Erythroblast (primary cell): ENCODE data around the gene HENMT1.
"Not testable (repeated sequence)": the region's sequence is repeated elsewhere in the genome, so short reads cannot be mapped to it uniquely, and the experiment has no call there.

Experiments
- DNase-seq, 2 experiments: peaks; one replicate each; lab custom pipeline; 2025; lab: John Stamatoyannopoulos, UW
- GATA1 ChIP-seq: IDR thresholded peaks from 2 replicates; pipeline ENCODE4 v1.6.1; 2011; ENCODE audit warnings: low read depth, mild to moderate bottlenecking, control low read depth, low read length, moderate library complexity
- POLR2A ChIP-seq: IDR thresholded peaks from 2 replicates; pipeline ENCODE4 v1.6.1; 2011; ENCODE audit warnings: mild to moderate bottlenecking, low read length

The HENMT1 gene

DNA sequence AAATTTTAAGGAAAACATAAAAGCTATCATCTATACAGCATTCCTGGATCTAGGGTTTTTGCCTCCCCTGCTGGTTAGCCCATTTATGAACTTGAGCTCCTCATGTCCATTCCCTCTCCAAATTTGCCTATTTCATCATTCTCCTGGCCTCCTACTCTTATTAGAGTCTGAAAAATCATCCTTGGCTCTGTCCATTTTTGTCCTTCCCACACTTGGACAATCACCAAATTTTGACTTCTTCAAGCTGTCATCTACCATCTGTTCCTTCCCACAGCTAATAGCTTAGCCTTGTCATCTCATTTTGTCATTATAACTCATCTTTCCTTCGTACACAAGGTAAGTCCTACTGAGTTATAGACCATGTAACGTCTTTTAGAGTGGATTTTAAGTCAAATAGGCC is 2.2 kb upstream of the HENMT1 start:
- TF ChIP-seq POLR2A (no peak), GATA1 (no peak)
- no peak for DNase-seq

DNA sequence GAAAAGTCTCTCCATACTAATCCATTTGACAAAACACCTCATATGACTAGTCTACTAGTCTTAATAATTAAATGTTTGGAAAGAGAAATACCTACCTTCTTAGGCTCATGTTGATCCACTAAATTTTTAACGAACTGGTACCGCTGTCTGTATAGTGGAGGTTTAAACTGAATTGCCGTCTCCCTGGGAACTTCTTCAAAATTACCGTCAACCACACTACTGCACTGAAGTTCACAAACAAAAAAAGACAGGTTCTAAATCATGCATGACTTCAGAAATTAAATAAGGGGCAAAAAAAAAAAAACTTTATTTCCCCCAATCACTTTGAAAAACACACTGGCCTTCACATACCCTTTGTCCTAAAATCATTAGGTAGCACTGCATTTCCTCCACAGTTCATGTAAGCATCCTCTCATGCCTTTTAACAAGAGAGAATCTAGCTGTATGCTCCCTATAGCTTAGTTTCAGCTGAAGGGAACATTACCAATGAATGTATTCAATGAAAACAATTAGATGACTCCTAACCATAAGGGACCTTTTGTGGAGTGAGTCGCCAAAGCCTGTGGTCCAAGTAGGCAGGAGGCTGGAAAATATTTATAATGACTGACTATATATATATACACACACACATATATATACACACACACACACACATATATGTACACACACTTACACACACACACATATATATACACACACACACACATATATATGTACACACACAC is 3.4 kb downstream of the HENMT1 start:
- no peak for DNase-seq
- TF ChIP-seq POLR2A (no peak), GATA1 (no peak)

DNA sequence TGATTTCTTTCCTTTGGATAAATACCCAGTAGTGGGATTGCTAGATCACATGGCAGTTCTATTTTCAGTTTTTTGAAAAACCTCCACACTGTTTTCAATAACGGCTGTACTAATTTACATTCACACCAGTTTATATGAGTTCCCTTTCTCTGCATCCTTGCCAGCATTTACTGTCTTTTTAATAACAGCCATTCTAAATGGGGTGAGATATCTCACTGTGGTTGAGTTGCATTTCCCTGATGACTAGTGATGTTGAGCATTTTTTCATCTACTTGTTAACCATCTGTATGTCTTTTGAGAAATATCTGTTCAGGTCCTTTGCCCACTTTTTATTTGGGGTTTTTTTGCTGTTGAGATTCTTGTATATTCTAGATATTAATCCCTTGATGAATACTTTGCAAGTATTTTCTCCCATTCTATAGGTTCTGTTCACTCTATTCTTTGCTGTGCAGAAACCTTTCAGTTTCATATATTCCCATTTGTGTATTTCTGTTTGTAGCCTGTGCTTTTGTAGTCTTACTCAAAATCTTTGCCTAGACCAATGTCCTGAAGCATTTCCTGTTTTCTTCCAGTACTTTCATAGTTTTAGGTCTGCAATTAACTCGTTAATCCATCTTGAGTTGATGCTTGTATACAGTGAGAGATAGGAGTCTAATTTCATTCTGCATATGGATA is 7.3 kb downstream of the HENMT1 start:
- DNase-seq = no peak
- TF ChIP-seq GATA1 (no peak), POLR2A (no peak)

DNA sequence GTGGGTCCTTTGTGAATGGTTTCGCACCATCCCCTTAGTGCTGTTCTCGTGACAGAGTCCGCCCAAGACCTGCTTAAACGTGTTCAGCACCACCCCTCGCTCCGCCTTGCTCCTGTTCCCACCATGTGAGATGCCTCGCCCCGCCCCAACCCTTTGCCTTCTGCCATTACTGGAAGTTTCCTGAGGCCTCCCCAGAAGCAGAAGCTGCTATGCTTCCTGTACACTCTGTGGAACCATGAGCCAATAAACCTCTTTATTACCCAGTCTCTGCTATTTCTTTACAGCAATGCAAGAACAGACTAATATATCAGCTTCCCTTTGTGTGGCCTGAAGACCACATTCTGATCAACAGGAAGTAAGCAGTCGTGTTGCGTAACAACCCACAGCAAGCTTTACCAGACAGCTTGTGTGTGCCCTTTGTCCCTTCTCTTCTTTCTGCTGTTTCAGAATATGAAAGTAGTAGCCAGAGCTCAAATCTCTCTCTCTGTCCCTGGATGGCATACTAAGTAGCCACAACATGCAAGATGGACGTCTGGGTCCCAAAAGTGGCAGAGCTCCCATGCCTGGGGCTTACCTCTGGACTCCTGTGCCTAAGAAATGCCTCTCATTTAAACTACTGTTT is 14.1 kb downstream of the HENMT1 start:
- DNase-seq = peak in 1 of 2 experiments; percentile 25
- no peak for TF ChIP-seq POLR2A
- no peak for TF ChIP-seq GATA1

DNA sequence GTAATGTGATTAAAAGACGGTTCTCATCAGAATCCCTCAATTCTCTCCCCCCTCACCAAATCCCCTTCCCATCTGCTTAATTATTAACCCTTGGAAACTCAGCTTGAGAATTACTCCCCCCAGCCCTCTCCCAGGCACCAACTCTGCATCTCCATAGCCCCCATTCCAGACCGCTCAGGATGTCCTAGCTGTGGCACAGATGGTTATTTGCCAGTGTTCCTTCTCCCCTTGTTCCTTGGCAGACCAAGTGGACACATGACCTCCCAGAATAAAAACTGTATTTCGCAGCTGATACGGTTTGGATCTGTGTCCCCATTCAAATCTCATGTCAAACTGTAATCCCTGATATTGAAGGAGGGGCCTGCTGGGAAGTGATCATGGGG is 14.6 kb downstream of the HENMT1 start:
- no peak for DNase-seq
- TF ChIP-seq GATA1 = no peak
- no peak for TF ChIP-seq POLR2A

DNA sequence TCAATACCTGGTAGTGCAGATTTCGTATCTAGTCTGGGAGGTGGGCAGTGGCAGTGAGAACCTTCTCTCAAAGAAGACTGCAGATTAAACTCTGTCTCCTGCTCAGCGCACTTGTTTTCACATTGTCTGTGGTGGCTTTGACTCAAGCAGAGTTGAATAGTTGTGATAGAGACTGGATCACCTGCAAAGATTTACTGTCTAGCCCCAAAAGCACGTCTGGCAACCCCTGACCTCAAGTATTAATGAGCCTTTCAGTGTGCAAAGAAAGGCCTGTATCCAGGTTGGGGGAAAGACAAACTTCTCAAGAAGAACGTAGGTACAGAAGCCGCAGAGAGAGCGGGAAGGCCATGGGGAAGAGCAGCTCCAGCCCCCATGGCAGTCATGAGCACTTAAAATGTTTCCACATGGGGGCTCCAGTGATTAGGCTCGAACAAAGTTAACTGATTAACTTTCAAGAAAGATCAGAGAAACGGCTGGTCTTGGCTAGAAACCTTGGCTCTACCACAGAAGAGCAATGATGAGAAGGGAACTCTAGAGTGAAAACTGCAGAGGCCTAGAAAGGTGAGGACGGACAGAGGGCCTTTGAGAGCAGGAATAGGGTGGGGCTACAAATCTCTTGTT is 15.2 kb downstream of the HENMT1 start:
- TF ChIP-seq GATA1 (no peak), POLR2A (no peak)

DNA sequence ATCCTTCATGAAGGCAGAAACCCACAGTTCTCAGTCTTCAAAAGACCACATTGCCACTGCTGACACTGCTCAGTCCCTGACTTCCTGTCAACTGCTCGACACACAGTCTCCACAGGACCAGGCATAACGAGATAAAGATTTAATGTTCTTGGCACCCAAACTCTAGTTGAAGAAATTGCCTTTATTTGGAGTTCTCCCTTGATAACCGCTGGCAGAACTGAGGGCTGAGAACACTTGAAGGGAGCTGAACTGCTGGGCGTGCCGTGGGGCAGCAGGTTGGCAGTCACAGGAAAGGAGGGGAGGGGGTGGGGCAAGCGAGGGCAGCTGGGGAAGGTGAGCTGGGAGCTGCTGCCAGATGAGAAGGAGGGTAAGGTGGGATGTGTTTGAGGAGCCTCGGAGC is 15.9 kb downstream of the HENMT1 start:
- no peak for DNase-seq
- no peak for TF ChIP-seq GATA1
- TF ChIP-seq POLR2A = no peak

More for the DNA sequence above, 15.2 kb downstream of the HENMT1 start:
- no peak for DNase-seq

DNA sequence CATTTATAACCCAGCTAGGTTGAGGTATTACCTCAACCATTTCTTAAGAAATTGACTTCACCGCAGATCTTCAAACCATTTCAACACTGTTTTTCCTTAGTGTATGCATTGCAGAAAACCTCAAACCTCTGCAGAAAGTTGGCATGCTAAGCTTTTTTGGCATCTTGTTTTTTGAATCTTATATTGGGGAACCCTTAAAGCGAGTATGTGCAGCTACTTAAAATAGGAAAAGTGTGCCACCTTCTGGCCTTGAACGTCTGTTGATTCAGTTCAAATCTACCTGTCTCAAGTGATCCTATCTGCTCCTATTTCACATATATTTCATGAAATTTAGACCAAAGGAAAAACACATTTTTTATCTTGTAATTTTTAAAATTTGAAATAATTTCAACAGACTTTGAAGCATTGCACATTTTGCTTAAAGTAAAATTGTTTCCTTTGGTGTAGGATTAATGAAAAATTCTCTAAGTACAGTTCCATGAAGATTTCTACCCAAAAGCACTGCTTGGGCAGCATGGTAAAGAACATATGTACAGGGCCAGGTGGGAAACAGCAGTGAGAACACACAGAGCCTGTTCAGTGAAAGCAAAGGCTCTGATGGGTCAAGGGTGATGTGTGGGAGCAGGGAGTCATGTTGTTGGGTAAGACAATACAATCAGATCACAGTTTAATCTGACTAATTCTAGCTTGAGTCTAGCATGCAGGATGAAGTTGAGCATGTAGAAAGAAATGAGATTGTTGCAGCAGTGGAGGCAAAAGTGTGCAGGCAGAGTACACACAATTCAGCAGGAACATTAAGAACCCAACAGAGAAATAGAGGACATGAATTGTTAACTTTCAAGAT is 17.2 kb downstream of the HENMT1 start:
- TF ChIP-seq GATA1 (no peak), POLR2A (no peak)
- DNase-seq = peak; percentile 66 to 72

DNA sequence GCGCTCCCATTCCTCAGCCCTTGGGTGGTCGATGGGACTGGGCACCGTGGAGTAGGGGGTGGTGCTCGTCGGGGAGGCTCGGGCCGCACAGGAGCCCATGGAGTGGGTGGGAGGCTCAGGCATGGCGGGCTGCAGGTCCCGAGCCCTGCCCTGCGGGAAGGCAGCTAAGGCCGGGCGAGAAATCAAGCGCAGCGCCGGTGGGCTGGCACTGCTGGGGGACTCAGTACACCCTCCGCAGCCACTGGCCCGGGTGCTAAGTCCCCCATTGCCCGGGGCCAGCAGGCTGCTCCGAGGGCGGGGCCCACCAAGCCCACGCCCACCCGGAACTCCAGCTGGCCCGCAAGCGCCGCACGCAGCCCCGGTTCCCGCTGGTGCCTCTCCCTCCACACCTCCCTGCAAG is 20.0 kb downstream of the HENMT1 start:
- not testable (repeated sequence) for DNase-seq

DNA sequence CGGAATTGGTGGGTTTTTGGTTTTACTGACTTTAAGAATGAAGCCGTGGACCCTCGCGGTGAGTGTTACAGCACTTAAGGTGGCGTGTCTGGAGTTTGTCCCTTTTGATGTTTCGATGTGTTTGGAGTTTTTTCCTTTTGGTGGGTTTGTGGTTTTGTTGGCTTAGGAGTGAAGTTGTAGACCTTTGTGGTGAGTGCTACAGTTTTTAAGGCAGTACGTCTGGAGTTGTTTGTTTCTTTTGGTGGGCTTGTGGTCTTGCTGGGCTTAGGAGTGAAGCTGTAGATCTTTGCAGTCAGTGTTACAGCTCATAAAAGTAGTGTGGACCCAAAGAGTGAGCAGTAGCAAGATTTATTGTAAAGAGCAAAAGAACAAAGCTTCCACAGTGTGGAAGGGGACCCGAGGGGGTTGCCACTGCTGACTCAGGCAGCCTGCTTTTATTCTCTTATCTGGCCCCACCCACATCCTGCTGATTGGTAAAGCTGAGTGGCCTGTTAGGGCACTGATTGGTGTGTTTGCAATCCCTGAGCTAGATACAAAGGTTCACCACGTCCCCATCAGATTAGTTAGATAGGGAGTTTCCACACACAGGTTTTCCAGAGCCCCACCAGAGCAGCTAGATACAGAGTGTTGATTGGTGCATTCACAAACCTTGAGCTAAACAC is 20.9 kb downstream of the HENMT1 start:
- DNase-seq = peak in 1 of 2 experiments; percentile 26
- no peak for TF ChIP-seq GATA1
- TF ChIP-seq POLR2A = no peak

DNA sequence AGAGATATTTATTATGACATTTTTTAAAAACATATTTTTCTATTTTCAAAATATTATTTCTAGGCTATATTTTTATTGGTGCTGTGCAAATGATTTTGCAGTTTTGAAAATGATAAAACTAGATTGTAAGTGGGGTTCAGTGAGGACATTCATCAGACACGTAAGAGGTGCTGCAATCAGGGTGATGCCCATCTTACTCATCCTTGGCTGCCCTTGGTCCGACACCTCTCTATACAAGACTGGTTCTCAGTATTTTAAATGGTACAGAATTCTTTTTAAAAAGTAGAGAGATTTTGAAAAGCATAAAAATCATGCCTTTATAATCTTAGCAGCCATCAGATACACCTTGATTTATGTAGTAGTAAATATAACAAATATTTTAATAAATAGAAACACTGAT is 24.0 kb downstream of the HENMT1 start:
- DNase-seq = no peak
- TF ChIP-seq POLR2A = no peak
- no peak for TF ChIP-seq GATA1

DNA sequence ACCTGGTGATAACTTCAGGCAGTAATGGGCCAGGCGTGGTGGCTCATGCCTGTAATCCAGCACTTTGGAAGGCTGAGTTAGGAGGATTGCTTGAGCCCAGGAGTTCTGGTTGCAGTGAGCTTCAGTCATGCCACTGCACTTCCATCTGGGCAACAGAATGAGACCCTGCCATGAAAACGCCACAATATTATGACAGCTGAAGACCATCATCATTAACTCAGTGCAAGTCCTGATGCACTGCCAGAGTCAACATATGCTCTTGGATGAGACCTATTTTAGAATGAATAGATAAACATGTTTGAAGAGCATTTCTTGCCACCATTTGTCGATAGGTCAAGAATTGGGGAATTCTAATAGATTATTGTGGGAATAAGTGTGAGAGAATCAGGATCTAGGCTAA is 26.4 kb downstream of the HENMT1 start:
- DNase-seq = no peak
- TF ChIP-seq GATA1 = no peak
- TF ChIP-seq POLR2A = no peak

DNA sequence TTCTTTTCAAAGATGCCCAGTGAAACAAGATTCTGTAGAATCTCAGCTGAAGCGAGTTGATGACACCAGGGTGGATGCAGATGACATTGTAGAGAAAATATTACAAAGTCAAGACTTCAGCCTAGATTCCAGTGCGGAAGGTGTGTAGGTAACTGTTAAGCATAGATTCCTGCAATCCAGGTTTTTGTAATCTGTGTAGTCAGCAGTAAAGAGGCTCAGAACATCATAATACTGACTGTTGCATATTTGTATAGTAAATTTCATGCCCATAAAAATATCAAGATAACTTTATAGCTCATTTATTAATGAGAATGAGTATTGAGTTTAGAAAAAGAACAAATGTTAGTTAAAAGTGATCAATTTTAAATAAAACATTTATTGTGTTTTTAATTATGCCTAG is 32.2 kb downstream of the HENMT1 start:
- no peak for DNase-seq
- TF ChIP-seq POLR2A = no peak
- no peak for TF ChIP-seq GATA1

DNA sequence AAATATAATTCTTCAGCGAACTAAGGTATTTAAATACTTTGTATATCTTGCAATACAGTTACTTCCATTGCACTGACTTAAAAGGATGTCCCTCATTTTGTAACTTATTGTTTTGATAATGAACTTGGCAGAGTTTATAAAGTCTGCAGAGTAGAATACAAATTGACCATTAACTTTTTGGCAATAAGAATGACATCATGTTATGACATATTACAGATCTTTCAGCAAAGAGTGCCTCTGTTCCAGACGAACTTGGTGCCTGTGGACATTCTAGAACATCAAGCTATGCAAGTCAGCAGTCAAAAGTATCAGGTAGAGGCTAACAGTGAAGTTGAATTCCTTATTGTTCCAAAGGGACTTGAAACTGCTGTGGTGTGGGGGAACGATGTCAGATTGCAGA is 32.9 kb downstream of the HENMT1 start:
- no peak for DNase-seq
- TF ChIP-seq POLR2A = no peak
- no peak for TF ChIP-seq GATA1
